ENCODE results near the gene AFG3L2.

DNA sequence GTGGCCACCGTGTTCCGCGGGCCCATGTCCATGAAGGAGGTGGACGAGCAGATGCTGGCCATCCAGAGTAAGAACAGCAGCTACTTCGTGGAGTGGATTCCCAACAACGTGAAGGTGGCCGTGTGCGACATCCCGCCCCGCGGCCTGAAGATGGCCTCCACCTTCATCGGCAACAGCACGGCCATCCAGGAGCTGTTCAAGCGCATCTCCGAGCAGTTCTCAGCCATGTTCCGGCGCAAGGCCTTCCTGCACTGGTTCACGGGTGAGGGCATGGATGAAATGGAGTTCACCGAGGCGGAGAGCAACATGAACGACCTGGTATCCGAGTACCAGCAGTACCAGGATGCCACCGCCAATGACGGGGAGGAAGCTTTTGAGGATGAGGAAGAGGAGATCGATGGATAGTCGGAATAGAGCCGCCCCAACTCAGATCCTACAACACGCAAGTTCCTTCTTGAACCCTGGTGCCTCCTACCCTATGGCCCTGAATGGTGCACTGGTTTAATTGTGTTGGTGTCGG is 51.2 kb downstream of the AFG3L2 start:
- TF ChIP-seq, protein P1, sequence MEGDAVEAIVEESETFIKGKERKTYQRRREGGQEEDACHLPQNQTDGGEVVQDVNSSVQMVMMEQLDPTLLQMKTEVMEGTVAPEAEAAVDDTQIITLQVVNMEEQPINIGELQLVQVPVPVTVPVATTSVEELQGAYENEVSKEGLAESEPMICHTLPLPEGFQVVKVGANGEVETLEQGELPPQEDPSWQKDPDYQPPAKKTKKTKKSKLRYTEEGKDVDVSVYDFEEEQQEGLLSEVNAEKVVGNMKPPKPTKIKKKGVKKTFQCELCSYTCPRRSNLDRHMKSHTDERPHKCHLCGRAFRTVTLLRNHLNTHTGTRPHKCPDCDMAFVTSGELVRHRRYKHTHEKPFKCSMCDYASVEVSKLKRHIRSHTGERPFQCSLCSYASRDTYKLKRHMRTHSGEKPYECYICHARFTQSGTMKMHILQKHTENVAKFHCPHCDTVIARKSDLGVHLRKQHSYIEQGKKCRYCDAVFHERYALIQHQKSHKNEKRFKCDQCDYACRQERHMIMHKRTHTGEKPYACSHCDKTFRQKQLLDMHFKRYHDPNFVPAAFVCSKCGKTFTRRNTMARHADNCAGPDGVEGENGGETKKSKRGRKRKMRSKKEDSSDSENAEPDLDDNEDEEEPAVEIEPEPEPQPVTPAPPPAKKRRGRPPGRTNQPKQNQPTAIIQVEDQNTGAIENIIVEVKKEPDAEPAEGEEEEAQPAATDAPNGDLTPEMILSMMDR (IDR thresholded peaks at IDR 0.05): no peak
- no peak for TF ChIP-seq POLR2A (IDR thresholded peaks at IDR 0.05)

All from right lobe of liver (tissue), 4 donors.